ENCODE results near the gene COL26A1. TPM values are rescaled to one million over a fixed set of nuclear protein-coding genes. Genes with fewer than 3 reads are reported as not detected.

Gene COL26A1
- total and polyA plus RNA-seq, 2 of the 4 experiments (the other 2 are of a cell fraction) = not detected

DNA sequence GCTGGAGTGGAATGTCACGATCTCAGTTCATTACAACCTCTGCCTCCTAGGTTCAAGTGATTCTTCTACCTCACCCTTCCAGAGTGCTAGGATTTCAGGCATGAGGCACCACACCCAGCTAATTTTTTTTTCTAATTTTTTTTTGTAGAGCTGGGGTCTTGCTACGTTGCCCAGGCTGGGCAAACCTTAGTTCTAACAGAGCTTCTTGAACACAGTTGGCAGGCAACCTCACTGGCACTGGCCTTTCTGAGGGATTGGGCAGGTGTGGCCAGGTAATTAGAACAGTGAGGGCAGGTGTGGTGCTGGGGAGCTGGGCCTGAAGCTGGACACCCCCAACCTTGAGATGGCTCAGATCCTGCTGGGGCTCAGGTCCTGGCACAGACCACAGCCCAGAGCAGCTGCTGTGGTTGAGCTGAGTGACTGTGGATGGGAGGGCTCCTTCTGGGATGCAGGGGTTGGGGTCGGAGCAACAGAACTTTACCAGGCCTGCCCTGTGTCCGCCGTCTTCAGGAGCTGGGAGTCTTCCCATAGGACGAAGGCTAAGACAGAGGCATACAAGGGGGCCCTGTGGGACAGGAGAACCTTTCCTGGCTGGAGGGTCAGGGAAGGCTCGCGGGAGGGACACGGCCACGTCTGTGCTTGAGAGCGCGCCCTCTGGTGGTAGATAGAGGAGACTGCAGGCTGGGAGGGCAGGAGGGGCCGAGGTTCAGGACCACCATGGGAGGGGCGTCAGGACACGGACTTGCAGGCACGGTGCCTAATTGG lies 48.2 kb downstream of the COL26A1 start:
- Histone ChIP-seq H2AFZ (replicated peaks; ENCODE audit: low read length, poor library complexity) (peak overlapping the region; percentile 37), H3K18ac (ENCODE audit: low read depth, low read length) (no peak overlapping the region), H3K79me1 (ENCODE audit: low read depth in 1 of 2, low read length in 2 of 2) (no peaks in the 10 kb centered on the region), H2AK9ac (replicated peaks; ENCODE audit: low read depth, low read length, poor library complexity) (no peak overlapping the region), H2AK5ac (ENCODE audit: low read depth, low read length) (no peak overlapping the region), H3K9ac (ENCODE audit: low read depth, low read length) (no peak overlapping the region), H3K4ac (ENCODE audit: low read depth, low read length) (no peak overlapping the region), H3K4me2 (ENCODE audit: low read depth, low read length) (no peak overlapping the region), H3K9me1 (ENCODE audit: insufficient read depth, low read length) (peaks cover 3% of the 10 kb centered on the region; the same call in 1 of the 2 replicates), H2BK15ac (ENCODE audit: low read depth, low read length) (no peak overlapping the region), H2BK120ac (ENCODE audit: low read depth, low read length) (no peak overlapping the region), H3K23ac (ENCODE audit: low read depth, low read length) (no peak overlapping the region), H4K20me1 (ENCODE audit: insufficient read depth, low read length) (no peaks in the 10 kb centered on the region), H4K91ac (ENCODE audit: insufficient read depth, low read depth, low read length) (no peak overlapping the region), H3K27me3 (ENCODE audit: control insufficient read depth, insufficient read depth, low read length) (peaks cover 30% of the 10 kb centered on the region), H4K5ac (ENCODE audit: low read depth, low read length) (no peak overlapping the region), H3K4me1 (ENCODE audit: control insufficient read depth, insufficient read depth, low read length) (no peaks in the 10 kb centered on the region), H3K9me3 (ENCODE audit: control insufficient read depth, insufficient read depth, low read length) (peaks cover 14% of the 10 kb centered on the region), H2BK5ac (ENCODE audit: low read depth, low read length, poor library complexity, severe bottlenecking) (no peak overlapping the region), H3K36me3 (ENCODE audit: control insufficient read depth, insufficient read depth, low read length) (no peaks in the 10 kb centered on the region), H3K56ac (ENCODE audit: extremely low read depth, insufficient read depth, low read length) (no peak overlapping the region), H4K8ac (ENCODE audit: low read depth in 2 of 2, low read length in 2 of 2) (no peak overlapping the region), H3K14ac (replicated peaks; ENCODE audit: low read depth, low read length) (no peak overlapping the region), H2BK20ac (ENCODE audit: low read depth, low read length) (no peak overlapping the region), H3K27ac (ENCODE audit: insufficient read depth, low read length) (no peak overlapping the region), H3K4me3 (ENCODE audit: insufficient read depth, low read depth, low read length) (no peak overlapping the region)
- TF ChIP-seq SMC3 (IDR thresholded peaks at IDR 0.05; ENCODE audit: low read depth, low read length) (peak; percentile 44; the same call in 1 of the 2 replicates), CHD1 (IDR thresholded peaks at IDR 0.05; ENCODE audit: low read depth, low read length) (no peak), CEBPB (IDR thresholded peaks at IDR 0.05; ENCODE audit: low read depth, low read length) (no peak), MXI1 (IDR thresholded peaks at IDR 0.05; ENCODE audit: borderline replicate concordance, low read depth, low read length) (no peak), RCOR1 (IDR thresholded peaks at IDR 0.05; ENCODE audit: insufficient replicate concordance, low read length) (no peak), CTCF (conservative IDR thresholded peaks at IDR 0.05; ENCODE audit: low read depth, low read length) (peak; percentile 57), POLR2A (IDR thresholded peaks at IDR 0.05; ENCODE audit: low read depth, low read length) (no peak), MAZ (IDR thresholded peaks at IDR 0.05; ENCODE audit: borderline replicate concordance, low read depth, low read length) (no peak), BHLHE40 (IDR thresholded peaks at IDR 0.05; ENCODE audit: low read depth, low read length) (no peak), RAD21 (IDR thresholded peaks at IDR 0.05; ENCODE audit: low read length) (peak; percentile 42), RFX5 (IDR thresholded peaks at IDR 0.05; ENCODE audit: low read depth, low read length) (no peak), MAFK (IDR thresholded peaks at IDR 0.05; ENCODE audit: low read depth, low read length) (no peak)
- in situ Hi-C loops (cut with MboI; ENCODE audit: low sequenced_read_pairs) = no loop called here
- peak; percentile 84 for ATAC-seq (ENCODE audit: low read depth)
- CTCF ChIA-PET = interaction anchor here (1.7 kb wide), 1 partner anchor 12 kb away, joined by 4 read pairs; no protein-coding TSS in a partner anchor
- dilution Hi-C loops (cut with HindIII; ENCODE audit: low sequenced_read_pairs, unreplicated experiment) = no loop called here
- POLR2A ChIA-PET (ENCODE audit: unreplicated experiment) = no interaction called here
- DNase-seq = no peak
- intact Hi-C loops (cut with micrococcal nuclease) = no loop called here
- BruUV-seq (replicated peaks) = no TSS peak
- WGBS, 2 experiments (ENCODE audit: extremely low coverage in 2 of 2, insufficient read length in 1 of 2) = 11% methylated on average over 10 of the region's 16 CpGs; no CpG with 5 or more reads in 1 of the 2 experiments
